Endothelial cell of umbilical vein (primary cell): ENCODE data around the gene TMEM45B. TPM values are rescaled to one million over a fixed set of nuclear protein-coding genes. Genes with fewer than 3 reads are reported as not detected.

ENCODE experiments used
- BruUV-seq: library from RNA; stranded (reverse); fragments of 400-500 nt; replicated peaks from 2 replicates; lab custom pipeline; 2021; lab: Mats Ljungman, UMichigan
- CTCF ChIA-PET: fragments of 300-600, 350-600 bp; sonication (Branson Sonifier 250); formaldehyde crosslinking; loops from one replicate; lab custom pipeline; 2021; ENCODE audit warnings: antibody characterized with exemption, inconsistent platforms; lab: Charles Lee
- POLR2A ChIA-PET: fragments of 300-600, 350-600 bp; sonication (Branson Sonifier 250); formaldehyde crosslinking; loops from one replicate; lab custom pipeline; 2021; ENCODE audit warnings: antibody characterized with exemption, inconsistent platforms; lab: Charles Lee
- DNase-seq: peaks from one replicate; pipeline ENCODE4 v3.0.0-alpha.2; 2011; ENCODE audit warnings: low read depth, low spot score
- FAIRE-seq: peaks from 2 replicates; lab custom pipeline; 2011; peaks lifted over from hg19 to GRCh38; lab: Jason Lieb, UNC
- H2AFZ ChIP-seq: 2 replicates; pipeline ENCODE4 v1.6.0; 2012; ENCODE audit warnings: low read depth, low read length, control low read depth, inconsistent platforms
- H3K27ac ChIP-seq: 2 replicates; pipeline ENCODE4 v1.5.1; 2011; ENCODE audit warnings: low read depth, mild to moderate bottlenecking, control low read depth, low read length, moderate library complexity; ENCODE audit not compliant: insufficient read depth
- H3K27me3 ChIP-seq, 2 experiments: 2 replicates each; pipeline versions ENCODE4 v1.6.0 to v1.6.1; 2011; ENCODE audit warnings: low read length in 2 of 2, mixed read lengths in 1 of 2; ENCODE audit not compliant: control insufficient read depth in 2 of 2, insufficient read depth in 2 of 2
- H3K36me3 ChIP-seq, 2 experiments: 2 replicates in 1 of 2; 3 replicates in 1 of 2; pipeline ENCODE4 v1.5.1; 2011; ENCODE audit warnings: low read length in 2 of 2, mild to moderate bottlenecking in 1 of 2, moderate library complexity in 1 of 2; ENCODE audit not compliant: control insufficient read depth in 2 of 2, insufficient read depth in 2 of 2; ENCODE audit errors: extremely low read depth in 1 of 2
- H3K4me1 ChIP-seq: 3 replicates; pipeline ENCODE4 v1.5.1; 2011; ENCODE audit warnings: mild to moderate bottlenecking, low read length; ENCODE audit not compliant: control insufficient read depth, insufficient read depth; ENCODE audit errors: extremely low read depth
- H3K4me2 ChIP-seq: 2 replicates; pipeline ENCODE4 v1.6.1; 2011; ENCODE audit warnings: low read length, control low read depth, mixed read lengths; ENCODE audit not compliant: insufficient read depth
- H3K4me3 ChIP-seq, 3 experiments: fragments of 200-600 bp in 1 of 3; sonication (generic), shearing (Covaris generic) in 1 of 3; replicated peaks in 1 of 3; 2 replicates each; pipeline ENCODE4 v1.5.1; 2011 to 2016; ENCODE audit warnings: control low read depth in 3 of 3, low read length in 3 of 3, mild to moderate bottlenecking in 2 of 3, inconsistent platforms in 1 of 3, low read depth in 1 of 3, moderate library complexity in 1 of 3; ENCODE audit not compliant: insufficient read depth in 1 of 3
- H3K79me2 ChIP-seq: 2 replicates; pipeline ENCODE4 v1.6.0; 2012; ENCODE audit warnings: low read length, inconsistent platforms; ENCODE audit not compliant: control insufficient read depth, insufficient read depth
- H3K9ac ChIP-seq: replicated peaks from 2 replicates; pipeline ENCODE3; 2011; ENCODE audit warnings: low read length, control low read depth; ENCODE audit not compliant: insufficient read depth; ENCODE audit errors: extremely low read depth
- H3K9me1 ChIP-seq: replicated peaks from 3 replicates; pipeline ENCODE4 v1.6.0; 2011; ENCODE audit warnings: mild to moderate bottlenecking, low read length; ENCODE audit not compliant: control insufficient read depth, insufficient read depth; ENCODE audit errors: extremely low read depth
- H3K9me3 ChIP-seq: replicated peaks from 2 replicates; pipeline ENCODE4 v1.5.1; 2012; ENCODE audit warnings: low read length, inconsistent platforms; ENCODE audit not compliant: control insufficient read depth, insufficient read depth
- H4K20me1 ChIP-seq: replicated peaks from 2 replicates; pipeline ENCODE3; 2011; ENCODE audit warnings: mild to moderate bottlenecking, low read length; ENCODE audit not compliant: control insufficient read depth, insufficient read depth; ENCODE audit errors: extremely low read depth
- EZH2 ChIP-seq: IDR thresholded peaks from 2 replicates; pipeline ENCODE4 v1.6.1; 2012; ENCODE audit warnings: borderline replicate concordance, low read depth, mild to moderate bottlenecking, moderate library complexity, low read length, inconsistent platforms; ENCODE audit not compliant: severe bottlenecking
- FOS ChIP-seq: IDR thresholded peaks from 2 replicates; pipeline ENCODE4 v1.6.1; 2011; ENCODE audit warnings: mild to moderate bottlenecking, low read length, moderate library complexity, borderline replicate concordance; ENCODE audit not compliant: insufficient read depth
- GATA2 ChIP-seq: IDR thresholded peaks from 2 replicates; pipeline ENCODE4 v1.7.0; 2011; ENCODE audit warnings: low read depth, mild to moderate bottlenecking, moderate library complexity, mixed read lengths, low read length; ENCODE audit not compliant: insufficient read length, insufficient read depth
- JUN ChIP-seq: IDR thresholded peaks from 2 replicates; pipeline ENCODE4 v1.6.1; 2011; ENCODE audit warnings: borderline replicate concordance, low read depth; ENCODE audit not compliant: insufficient read length, insufficient read depth
- MAX ChIP-seq: IDR thresholded peaks from 2 replicates; pipeline ENCODE4 v1.6.1; 2011; ENCODE audit not compliant: insufficient read depth, insufficient read length
- MYC ChIP-seq: IDR thresholded peaks from one replicate; pipeline ENCODE4 v1.6.1; 2011; ENCODE audit warnings: mild to moderate bottlenecking, low read depth, low read length
- POLR2A ChIP-seq: IDR thresholded peaks from 2 replicates; pipeline ENCODE4 v1.6.1; 2012; ENCODE audit warnings: low read depth, mild to moderate bottlenecking, control low read depth, low read length
- POLR2AphosphoS5 ChIP-seq: IDR thresholded peaks from 2 replicates; pipeline ENCODE4 v1.6.1; 2012; ENCODE audit warnings: low read depth, mild to moderate bottlenecking, control low read depth, low read length, moderate library complexity; ENCODE audit not compliant: insufficient read depth
- dilution Hi-C: fragments of 300-500 bp; cut with MboI; formaldehyde crosslinking; loops from one replicate; pipeline ENCODE4 v1.15.0; 2019; ENCODE audit warnings: low sequenced_read_pairs; ENCODE audit not compliant: extremely low pct_ligation_motif_present
- intact Hi-C: fragments of 100-400 bp; cut with micrococcal nuclease; formaldehyde crosslinking; loops from one replicate; pipeline ENCODE4 v1.10.0; 2022
- polyA plus RNA-seq, 4 experiments: library from polyadenylated mRNA; depleted of rRNA in 3 of 4; stranded (reverse) in 3 of 4; unstranded in 1 of 4; fragments of >200 nt; gene quantifications; 2 replicates each; pipeline versions ENCODE4 v1.2.1 to v1.2.3, GENCODE V29; 2011 to 2012; ENCODE audit warnings: missing spikeins in 1 of 4
- total RNA-seq: library from RNA; stranded (reverse); gene quantifications from 2 replicates; pipeline ENCODE4 v1.2.3, GENCODE V29; 2021
- TF ChIP-seq, protein P1 (sequence below), 2 donors: IDR thresholded peaks; 1 replicate in 1 of 2; 2 replicates in 1 of 2; pipeline ENCODE4 v1.5.1; 2011; ENCODE audit warnings: low read length in 2 of 2, mild to moderate bottlenecking in 2 of 2, moderate library complexity in 2 of 2, control low read depth in 1 of 2, inconsistent platforms in 1 of 2, low read depth in 1 of 2; ENCODE audit not compliant: insufficient read depth in 1 of 2; ENCODE audit errors: extremely low read depth in 1 of 2

The TMEM45B gene
- total and polyA plus RNA-seq, 2 donors (not counting 3 experiments of a cell fraction or from before 2014, with no cell fraction given), result 0.08 TPM; not detected in 1

DNA sequence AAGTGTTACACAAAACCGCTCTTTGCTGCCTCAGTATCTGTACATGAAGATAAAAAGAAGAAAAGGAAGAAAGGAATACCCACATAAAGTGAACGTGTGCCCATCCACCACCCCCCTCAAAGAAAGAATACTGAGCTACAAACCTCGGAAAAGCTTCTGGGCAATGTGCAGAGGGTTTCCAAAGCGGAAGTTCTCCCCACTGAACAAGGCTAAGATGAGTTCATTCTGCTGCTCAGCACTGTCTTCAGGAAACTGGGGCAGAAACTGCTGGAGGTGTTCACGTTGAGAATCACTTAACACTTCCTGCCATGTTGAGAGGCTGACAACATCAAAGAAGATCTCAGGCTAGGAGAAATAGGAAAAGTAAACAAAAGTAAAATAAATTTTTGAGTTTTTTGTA lies 72.8 kb downstream of the TMEM45B start:
- BruUV-seq, result no TSS peak
- CTCF ChIA-PET, result no interaction called here
- no peaks in the 10 kb centered on the region for H4K20me1 ChIP-seq
- H3K9me1 ChIP-seq, result no peaks in the 10 kb centered on the region
- H3K4me2 ChIP-seq, result no peak overlapping the region
- H3K4me3 ChIP-seq, result no peak overlapping the region
- H3K79me2 ChIP-seq, result peaks cover 5% of the 10 kb centered on the region
- intact Hi-C loops, result no loop called here
- H3K9ac ChIP-seq, result no peak overlapping the region
- no peak for FAIRE-seq
- TF ChIP-seq JUN (no peak), GATA2 (no peak), POLR2A (no peak), POLR2AphosphoS5 (no peak), FOS (no peak), MAX (no peak), MYC (no peak), EZH2 (no peak)
- TF ChIP-seq, protein P1, sequence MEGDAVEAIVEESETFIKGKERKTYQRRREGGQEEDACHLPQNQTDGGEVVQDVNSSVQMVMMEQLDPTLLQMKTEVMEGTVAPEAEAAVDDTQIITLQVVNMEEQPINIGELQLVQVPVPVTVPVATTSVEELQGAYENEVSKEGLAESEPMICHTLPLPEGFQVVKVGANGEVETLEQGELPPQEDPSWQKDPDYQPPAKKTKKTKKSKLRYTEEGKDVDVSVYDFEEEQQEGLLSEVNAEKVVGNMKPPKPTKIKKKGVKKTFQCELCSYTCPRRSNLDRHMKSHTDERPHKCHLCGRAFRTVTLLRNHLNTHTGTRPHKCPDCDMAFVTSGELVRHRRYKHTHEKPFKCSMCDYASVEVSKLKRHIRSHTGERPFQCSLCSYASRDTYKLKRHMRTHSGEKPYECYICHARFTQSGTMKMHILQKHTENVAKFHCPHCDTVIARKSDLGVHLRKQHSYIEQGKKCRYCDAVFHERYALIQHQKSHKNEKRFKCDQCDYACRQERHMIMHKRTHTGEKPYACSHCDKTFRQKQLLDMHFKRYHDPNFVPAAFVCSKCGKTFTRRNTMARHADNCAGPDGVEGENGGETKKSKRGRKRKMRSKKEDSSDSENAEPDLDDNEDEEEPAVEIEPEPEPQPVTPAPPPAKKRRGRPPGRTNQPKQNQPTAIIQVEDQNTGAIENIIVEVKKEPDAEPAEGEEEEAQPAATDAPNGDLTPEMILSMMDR (IDR thresholded peaks at IDR 0.05; ENCODE audit: extremely low read depth in 1 of 2, insufficient read depth in 1 of 2, low read depth in 1 of 2, low read length in 2 of 2), result no peak
- peaks cover 3% of the 10 kb centered on the region for H3K4me1 ChIP-seq
- POLR2A ChIA-PET, result no interaction called here
- H3K9me3 ChIP-seq, result no peaks in the 10 kb centered on the region
- dilution Hi-C loops, result no loop called here
- peaks cover 21 to 33% of the 10 kb centered on the region in 2 experiments for H3K36me3 ChIP-seq
- H3K27ac ChIP-seq, result no peak overlapping the region
- no peak overlapping the region for H2AFZ ChIP-seq
- no peaks in the 10 kb centered on the region for H3K27me3 ChIP-seq
- no peak for DNase-seq
